GM19239 (cell line): ENCODE measurements around the gene ATOH8.
A peak's percentile ranks its signal among the peaks of the same experiment; 100 is the strongest.
"Not testable (repeated sequence)": the region's sequence is repeated elsewhere in the genome, so short reads cannot be mapped to it uniquely, and the experiment has no call there.

Source experiments
- DNase-seq: peaks from one replicate; pipeline ENCODE4 v3.0.0; 2011; ENCODE audit warnings: low spot score; ENCODE audit not compliant: insufficient read length
- FAIRE-seq: peaks from 2 replicates; lab custom pipeline; 2011; peaks lifted over from hg19 to GRCh38; lab: Jason Lieb, UNC

The ATOH8 gene

GRCh38 chr2:85753525-85754312 lies at the start of gene ATOH8:
Gene ATOH8, plus strand, starts transcription at chr2:85753991. Its CDS starts 199 bp downstream, at chr2:85754190.
- no peak for DNase-seq
- FAIRE-seq = no peak

- DNase-seq (no peak), FAIRE-seq (no peak)
Observed at GRCh38 chr2:85704038-85704437, 49.8 kb upstream of the ATOH8 start.

GRCh38 chr2:85704800-85705679 lies 48.8 kb upstream of the ATOH8 start:
- DNase-seq (no peak), FAIRE-seq (peak; percentile 44)

DNA sequence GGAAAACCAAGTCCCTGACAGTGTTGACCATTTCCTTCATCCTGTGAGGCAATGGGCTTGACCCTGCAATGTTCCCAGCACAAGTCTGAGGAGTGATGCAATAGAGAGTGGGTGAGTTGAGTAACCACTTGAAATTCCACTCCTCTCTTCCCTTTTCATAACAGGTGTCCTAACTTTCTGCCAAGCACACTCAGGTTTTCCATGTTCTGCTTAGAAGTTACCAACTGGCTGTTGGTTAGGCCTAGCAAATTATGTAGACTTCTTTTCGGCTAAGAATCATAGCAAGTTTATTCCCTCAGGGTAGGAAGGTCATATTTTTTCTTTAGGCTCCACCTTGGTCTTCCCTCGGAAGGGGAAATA lies 48.1 kb upstream of the ATOH8 start:
- DNase-seq = no peak
- FAIRE-seq = peak; percentile 59

DNA sequence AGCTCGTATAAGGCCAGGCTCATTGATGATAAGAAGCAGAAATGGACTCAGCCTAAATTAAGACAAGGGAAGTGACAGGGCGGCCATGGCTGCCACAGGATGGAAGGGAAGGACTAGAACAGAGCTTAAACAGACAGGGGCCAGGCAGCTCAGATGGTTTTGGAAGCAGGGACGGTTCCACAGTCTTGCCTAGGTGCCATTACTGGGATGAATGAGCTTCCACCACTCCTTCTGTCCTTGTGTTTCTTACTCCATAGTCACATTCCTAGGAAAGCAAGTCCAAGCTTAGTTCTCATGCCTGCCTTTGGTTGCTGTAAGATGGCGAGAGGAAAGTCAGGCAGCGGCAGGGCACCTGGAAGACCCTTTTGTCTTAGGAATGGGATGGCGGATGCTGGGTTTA lies 47.7 kb upstream of the ATOH8 start:
- DNase-seq (no peak), FAIRE-seq (no peak)

- no peak for DNase-seq
- FAIRE-seq = no peak
Observed at GRCh38 chr2:85706599-85707296, 47.0 kb upstream of the ATOH8 start.

GRCh38 chr2:85707304-85707703 lies 46.5 kb upstream of the ATOH8 start:
- FAIRE-seq = peak; percentile 95
- DNase-seq = peak; percentile 59

DNA sequence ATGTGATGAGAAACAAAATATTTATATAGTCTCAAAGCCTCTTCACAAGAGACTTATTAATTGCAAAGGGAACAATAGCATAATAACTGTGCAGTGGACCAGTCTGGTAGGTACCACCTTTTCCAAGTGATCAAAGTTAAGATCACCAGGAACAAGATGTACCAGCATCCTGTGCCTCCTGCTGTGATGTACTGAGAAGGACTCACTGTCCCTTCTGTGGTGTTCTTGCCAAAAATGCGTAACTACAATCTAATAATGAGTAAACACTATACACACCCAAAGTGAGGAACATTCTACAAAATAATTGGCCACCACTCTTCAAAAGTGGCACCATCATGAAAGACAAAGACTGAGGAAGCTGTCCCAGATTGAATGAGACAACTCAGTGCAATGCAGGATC lies 45.1 kb upstream of the ATOH8 start:
- DNase-seq (no peak), FAIRE-seq (no peak)

DNA sequence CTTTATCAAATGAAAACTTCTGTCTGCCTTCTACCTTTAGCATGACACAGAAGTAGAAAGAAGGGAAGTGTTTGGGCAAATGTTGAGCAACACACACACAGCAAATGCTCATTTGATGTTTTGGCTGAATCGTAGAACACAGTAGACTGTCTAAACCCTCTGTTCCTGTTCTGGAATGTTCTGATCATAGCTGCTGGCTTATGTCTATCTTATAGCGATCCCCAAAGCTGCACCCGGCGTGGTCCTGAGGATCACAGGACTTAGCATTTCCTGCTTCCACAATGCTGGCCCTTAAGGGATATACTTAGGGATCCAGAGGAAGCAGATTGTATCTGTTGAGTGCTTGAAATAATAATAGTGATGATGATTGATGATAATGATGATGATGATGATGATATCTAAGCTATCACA lies 44.4 kb upstream of the ATOH8 start:
- DNase-seq = no peak
- no peak for FAIRE-seq

GRCh38 chr2:85710687-85711577 lies 42.9 kb upstream of the ATOH8 start:
- DNase-seq = no peak
- no peak for FAIRE-seq

DNA sequence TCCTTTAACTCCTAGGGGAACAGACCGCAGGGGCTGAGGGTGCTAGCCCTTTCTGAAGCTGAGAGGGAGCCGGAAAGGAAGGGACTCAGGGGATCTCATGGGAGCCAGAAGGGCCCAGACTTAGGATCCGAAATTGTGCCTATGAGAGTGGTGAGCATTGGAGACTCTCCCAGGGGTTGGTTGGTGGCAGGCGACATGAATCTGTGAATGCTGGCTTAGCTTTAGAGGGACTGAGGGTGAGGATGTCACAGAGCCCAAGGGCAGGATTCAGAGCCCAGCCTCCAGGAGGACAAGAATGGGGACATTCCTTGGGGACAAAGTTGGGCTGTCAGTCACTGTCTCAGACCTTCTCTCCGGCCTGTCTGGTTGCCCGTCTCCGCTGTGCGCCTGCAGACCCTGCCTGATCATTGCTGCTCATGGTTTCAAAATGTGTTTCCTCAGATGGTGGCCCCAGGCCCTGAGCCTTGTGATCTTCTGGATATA lies 42.2 kb upstream of the ATOH8 start:
- FAIRE-seq (no peak), DNase-seq (no peak)

DNA sequence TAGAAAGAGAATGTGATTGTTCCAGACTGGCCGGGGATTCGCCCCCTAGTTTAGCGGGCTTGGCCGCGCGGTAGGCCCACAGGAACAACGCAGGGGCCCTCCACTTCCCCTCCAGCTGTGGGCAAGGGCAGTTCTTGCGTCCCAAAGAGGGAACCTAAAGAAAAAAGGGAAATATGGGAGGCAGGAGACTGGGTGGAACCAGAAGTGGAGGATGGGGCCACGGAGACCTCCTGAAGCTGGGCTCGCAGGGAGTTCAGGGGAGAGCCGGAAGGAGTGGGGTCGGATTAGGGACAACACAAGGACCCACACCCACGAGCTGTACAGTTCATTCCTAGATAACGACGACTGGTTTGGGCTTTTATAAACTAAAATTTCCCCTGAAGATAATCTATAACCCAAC lies 41.5 kb upstream of the ATOH8 start:
- DNase-seq = no peak
- FAIRE-seq = no peak

GRCh38 chr2:85712849-85713612 lies 40.8 kb upstream of the ATOH8 start:
- DNase-seq (no peak), FAIRE-seq (no peak)

GRCh38 chr2:85713836-85714235 lies 40.0 kb upstream of the ATOH8 start:
- DNase-seq = no peak
- FAIRE-seq = no peak

DNA sequence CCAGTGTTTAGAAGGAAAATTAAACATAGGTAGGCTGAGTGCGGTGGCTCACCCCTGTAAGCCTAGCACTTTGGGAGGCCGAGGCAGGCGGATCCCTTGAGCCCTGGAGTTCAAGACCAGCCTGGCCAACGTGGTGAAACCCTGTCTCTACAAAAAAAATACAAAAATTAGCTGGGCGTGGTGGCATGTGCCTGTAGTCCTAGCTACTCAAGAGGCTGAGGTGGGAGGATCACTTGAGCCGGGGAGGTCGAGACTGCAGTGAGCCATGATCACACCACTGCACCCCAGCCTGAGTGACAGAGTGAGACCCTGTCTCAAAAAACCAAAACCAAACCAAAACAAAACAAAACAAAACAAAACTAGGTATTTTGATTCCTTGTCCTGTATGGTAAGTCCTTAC lies 39.4 kb upstream of the ATOH8 start:
- FAIRE-seq, DNase-seq: not testable (repeated sequence)

GRCh38 chr2:85714841-85715240 lies 39.0 kb upstream of the ATOH8 start:
- no peak for FAIRE-seq

GRCh38 chr2:85716346-85716914 lies 37.4 kb upstream of the ATOH8 start:
- FAIRE-seq = no peak
- DNase-seq = no peak

More at GRCh38 chr2:85714841-85715240, 39.0 kb upstream of the ATOH8 start:
- no peak for DNase-seq

DNA sequence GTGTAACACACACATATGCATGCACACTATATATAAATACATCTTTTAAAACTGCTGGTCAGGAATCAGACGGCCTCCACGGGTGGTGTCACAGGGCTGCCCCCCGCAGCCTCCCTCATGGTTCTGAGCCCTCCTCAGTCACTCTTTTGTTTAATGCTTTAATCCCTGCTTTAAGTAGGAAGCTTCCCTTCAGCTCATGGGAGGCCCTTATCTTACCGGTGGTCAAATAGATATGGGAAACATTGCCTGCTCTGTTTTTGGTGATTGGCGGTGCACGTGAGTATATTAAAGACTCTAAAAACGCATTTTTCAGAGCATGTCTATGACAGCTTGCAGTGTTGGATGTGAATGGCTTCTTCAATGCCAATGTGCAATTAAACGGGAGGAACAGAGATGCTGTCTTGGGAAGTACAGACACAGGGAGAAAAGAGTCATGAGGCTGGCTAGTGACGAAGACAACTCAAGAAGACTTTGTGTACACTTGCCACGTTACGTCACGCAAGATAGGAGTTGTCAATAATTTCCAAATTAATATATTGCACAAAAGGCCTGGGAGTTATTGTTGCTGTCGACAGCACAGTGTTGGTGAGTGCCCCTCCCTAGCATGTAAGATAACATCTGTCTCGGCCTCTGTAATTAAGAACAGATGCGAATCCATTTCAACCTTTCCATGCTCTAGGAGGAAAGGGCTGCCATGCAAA lies 36.3 kb upstream of the ATOH8 start:
- no peak for DNase-seq
- no peak for FAIRE-seq
